HepG2 (cell line): ENCODE data around the gene FSCN2. TPM values are rescaled to one million over a fixed set of nuclear protein-coding genes. Genes with fewer than 3 reads are reported as not detected.

ENCODE experiments used
- ATF4 ChIP-seq, 2 experiments: fragments of 450-650 bp in 1 of 2; sonication (generic) in 1 of 2; formaldehyde crosslinking; IDR thresholded peaks; 2 replicates each; pipeline versions ENCODE4 v1.5.0 to v1.8.0; 2020 to 2022; ENCODE audit warnings: mild to moderate bottlenecking in 1 of 2, missing genetic modification reagents in 1 of 2
- BCLAF1 ChIP-seq: fragments of 450-650 bp; IDR thresholded peaks from 2 replicates; pipeline ENCODE4 v1.6.1; 2017; ENCODE audit warnings: mild to moderate bottlenecking
- BRF2 ChIP-seq: sonication (generic); formaldehyde crosslinking; IDR thresholded peaks from 2 replicates; pipeline ENCODE4 v1.8.1; 2022; ENCODE audit warnings: mild to moderate bottlenecking, missing genetic modification reagents
- GLMP ChIP-seq: sonication (generic); formaldehyde crosslinking; IDR thresholded peaks from 2 replicates; pipeline ENCODE4 v1.9.0; 2021; ENCODE audit warnings: missing genetic modification reagents, mild to moderate bottlenecking, borderline replicate concordance
- IRX3 ChIP-seq: sonication (generic); formaldehyde crosslinking; IDR thresholded peaks from 2 replicates; pipeline ENCODE4 v1.8.1; 2023; ENCODE audit warnings: mild to moderate bottlenecking, low read depth, missing genetic modification reagents, borderline replicate concordance
- KDM6A ChIP-seq: IDR thresholded peaks from 2 replicates; pipeline ENCODE4 v1.6.1; 2016; ENCODE audit warnings: low read depth
- KLF11 ChIP-seq: IDR thresholded peaks from 2 replicates; pipeline ENCODE4 v1.6.1; 2016; ENCODE audit warnings: missing compliant biosample characterization
- NCOA5 ChIP-seq: sonication (generic); formaldehyde crosslinking; IDR thresholded peaks from 2 replicates; pipeline ENCODE4 v1.4.0; 2020; ENCODE audit warnings: missing genetic modification reagents
- PCBP1 ChIP-seq: fragments of 200-400 bp; formaldehyde crosslinking; IDR thresholded peaks from 2 replicates; pipeline ENCODE4 v1.6.1; 2017; ENCODE audit warnings: mild to moderate bottlenecking, low read depth, low read length, borderline replicate concordance
- PLSCR1 ChIP-seq: sonication (generic); formaldehyde crosslinking; IDR thresholded peaks from 2 replicates; pipeline ENCODE4 v1.5.0; 2020; ENCODE audit warnings: missing genetic modification reagents, mild to moderate bottlenecking, borderline replicate concordance
- SPEN ChIP-seq: sonication (generic); formaldehyde crosslinking; IDR thresholded peaks from 2 replicates; pipeline ENCODE4 v1.5.1; 2020; ENCODE audit warnings: low read depth, mild to moderate bottlenecking, missing genetic modification reagents
- STAT5B ChIP-seq: sonication (generic); formaldehyde crosslinking; IDR thresholded peaks from 2 replicates; pipeline ENCODE4 v1.4.0; 2020; ENCODE audit warnings: missing genetic modification reagents
- TOPORS ChIP-seq: sonication (generic); formaldehyde crosslinking; IDR thresholded peaks from 2 replicates; pipeline ENCODE4 v1.8.0; 2023; ENCODE audit warnings: mild to moderate bottlenecking, missing genetic modification reagents
- ZBTB8A ChIP-seq: sonication (generic); formaldehyde crosslinking; IDR thresholded peaks from 2 replicates; pipeline ENCODE4 v1.4.0; 2020; ENCODE audit warnings: mild to moderate bottlenecking, low read depth, missing genetic modification reagents, borderline replicate concordance
- ZNF136 ChIP-seq: sonication (generic); formaldehyde crosslinking; IDR thresholded peaks from 2 replicates; pipeline ENCODE4 v1.8.1; 2022; ENCODE audit warnings: low read depth, mild to moderate bottlenecking, moderate library complexity, missing genetic modification reagents
- ZNF260 ChIP-seq: sonication (generic); formaldehyde crosslinking; IDR thresholded peaks from 2 replicates; pipeline ENCODE4 v1.4.0; 2020; ENCODE audit warnings: missing genetic modification reagents, low read depth, mild to moderate bottlenecking, borderline replicate concordance
- ZNF3 ChIP-seq: IDR thresholded peaks from 2 replicates; pipeline ENCODE4 v1.7.0; 2017; ENCODE audit warnings: inconsistent platforms
- ZNF678 ChIP-seq: sonication (generic); formaldehyde crosslinking; IDR thresholded peaks from 2 replicates; pipeline ENCODE4 v1.4.0; 2020; ENCODE audit warnings: mild to moderate bottlenecking, missing genetic modification reagents
- ZNF710 ChIP-seq: sonication (generic); formaldehyde crosslinking; IDR thresholded peaks from 2 replicates; pipeline ENCODE4 v1.5.0; 2020; ENCODE audit warnings: mild to moderate bottlenecking, missing genetic modification reagents, borderline replicate concordance
- ZSCAN9 ChIP-seq: IDR thresholded peaks from 2 replicates; pipeline ENCODE4 v1.6.1; 2016; ENCODE audit warnings: borderline replicate concordance
- polyA plus RNA-seq, 8 experiments: library from polyadenylated mRNA; depleted of rRNA in 3 of 8; stranded (reverse) in 7 of 8; unstranded in 1 of 8; fragments of >200 nt; fragmentation: Illumina TruSeq in 4 of 8; extraction: Trizol in 4 of 8; gene quantifications; 2 replicates each; pipeline versions ENCODE4 v1.2.1 to v1.2.3, GENCODE V29; 2011 to 2016; ENCODE audit warnings: low read depth in 4 of 8, missing spikeins in 1 of 8, mixed read lengths in 1 of 8; ENCODE audit not compliant: insufficient read depth in 1 of 8
- total RNA-seq, 5 experiments: library from RNA; depleted of rRNA; stranded (reverse); fragments of >200 nt; fragmentation: Illumina TruSeq; extraction: Trizol; gene quantifications; 2 replicates each; pipeline ENCODE4 v1.2.3, GENCODE V29; 2016; ENCODE audit warnings: low read depth in 1 of 5

Gene FSCN2
- total and polyA plus RNA-seq, 2 of the 13 experiments (the other 11 are each of a cell fraction or from before 2014, with no cell fraction given), result 0.09 TPM; not detected in 1

- TF ChIP-seq GLMP (CRISPR knock-in tag), result no peak
- TF ChIP-seq ATF4 (CRISPR knock-in tag; IDR thresholded peaks at IDR 0.05), result no peak
- TF ChIP-seq IRX3 (CRISPR knock-in tag), result peak; percentile 89; the same call in 1 of the 2 replicates
- TF ChIP-seq ZNF260 (CRISPR knock-in tag), result peak; percentile 61; the same call in 1 of the 2 replicates
- no peak for TF ChIP-seq STAT5B (CRISPR knock-in tag)
- 0 out of 2 replicates have a peak, but pooled peaks have one; percentile 44 for TF ChIP-seq ZNF136 (CRISPR knock-in tag)
- TF ChIP-seq ZBTB8A, result no peak
- no peak; the same call in 1 of the 2 replicates for TF ChIP-seq TOPORS
- TF ChIP-seq PLSCR1 (CRISPR knock-in tag), result no peak
- no peak for TF ChIP-seq PCBP1
- peak; percentile 89; the same call in 1 of the 2 replicates for TF ChIP-seq BRF2
- TF ChIP-seq ZSCAN9 (CRISPR knock-in tag), result 0 out of 2 replicates have a peak, but pooled peaks have one; percentile 63
- TF ChIP-seq BCLAF1, result no peak
- TF ChIP-seq ZNF678 (CRISPR knock-in tag), result 0 out of 2 replicates have a peak, but pooled peaks have one; percentile 79
- no peak for TF ChIP-seq KLF11 (CRISPR knock-in tag)
- peak; percentile 70 for TF ChIP-seq SPEN (CRISPR knock-in tag)
- TF ChIP-seq NCOA5 (CRISPR knock-in tag), result no peak
- TF ChIP-seq KDM6A, result no peak
- peak; percentile 77 for TF ChIP-seq ZNF710
- TF ChIP-seq ZNF3 (CRISPR knock-in tag), result no peak
Measured at GRCh38 chr17:81484195-81484979, 43.8 kb upstream of the FSCN2 start (continued).
